Anterior cingulate cortex (tissue), 58 donors: Measurements from ENCODE around the gene LRMDA.

Experiments used
- DNase-seq, 58 donors: peaks; one replicate each; lab custom pipeline; 2025; lab: John Stamatoyannopoulos, UW

Gene LRMDA

GRCh38 chr10:76404531-76404930 lies 973.1 kb downstream of the LRMDA start:
- DNase-seq = no peak

GRCh38 chr10:76405922-76406321 lies 974.5 kb downstream of the LRMDA start:
- DNase-seq = no peak

GRCh38 chr10:76408646-76409045 lies 977.2 kb downstream of the LRMDA start:
- DNase-seq = no peak

DNA sequence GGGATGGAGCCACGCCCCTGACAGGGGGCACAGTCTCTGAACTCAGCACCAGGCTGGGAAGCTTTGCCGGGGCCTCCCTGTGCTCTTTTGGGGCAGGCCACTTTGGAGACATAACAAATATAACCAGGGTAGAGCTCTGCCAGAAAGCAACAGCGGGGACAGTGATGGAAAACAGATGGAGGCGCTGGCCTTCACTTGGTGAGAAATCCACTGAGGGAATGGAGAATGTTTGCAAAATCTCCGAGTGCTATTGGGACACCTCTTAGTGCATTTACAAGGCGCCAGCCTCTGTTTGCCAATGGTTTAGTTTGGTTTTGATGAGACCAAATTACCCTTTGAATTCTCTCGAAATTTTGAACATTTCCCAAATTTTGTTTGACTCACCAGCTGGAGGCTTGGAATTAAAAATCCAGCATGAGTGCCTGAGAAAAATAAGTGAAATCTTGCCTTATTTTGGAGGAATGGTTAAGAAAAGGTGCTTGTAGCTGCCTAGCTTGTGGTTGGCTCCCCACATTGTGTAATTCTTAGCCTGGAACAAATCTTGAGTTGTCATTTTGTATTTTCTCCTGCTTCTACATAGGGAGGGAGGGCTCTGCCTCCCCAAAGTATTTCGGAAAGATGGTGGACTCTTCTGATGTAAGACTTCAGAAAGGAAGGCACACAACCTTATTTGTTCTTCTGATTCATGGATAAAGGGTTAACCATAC lies 980.5 kb downstream of the LRMDA start:
- peak in 16 of 58 donors; percentile 1 to 30 (median 8) for DNase-seq

GRCh38 chr10:76415554-76415953 lies 984.1 kb downstream of the LRMDA start:
- no peak for DNase-seq

GRCh38 chr10:76416642-76417041 lies 985.2 kb downstream of the LRMDA start:
- no peak for DNase-seq

DNA sequence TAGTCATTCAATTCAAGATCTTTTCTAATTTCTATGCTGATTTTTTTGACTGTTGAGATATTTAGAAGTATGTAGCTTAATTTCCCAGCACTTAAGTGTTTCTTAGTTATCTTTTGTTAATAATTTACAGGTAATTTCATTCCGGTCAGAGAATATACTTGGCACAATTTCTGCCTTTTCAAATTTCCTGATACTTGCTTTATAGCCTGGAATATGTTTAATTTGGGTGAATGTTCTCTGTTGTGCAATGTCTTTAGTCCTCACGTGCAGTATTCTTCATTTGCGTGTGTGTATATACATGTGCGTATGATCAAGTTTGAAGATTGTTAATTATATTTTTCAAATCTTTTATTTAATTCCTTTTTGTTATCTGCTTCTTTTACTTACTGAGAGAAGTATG lies 989.3 kb downstream of the LRMDA start:
- no peak for DNase-seq

DNA sequence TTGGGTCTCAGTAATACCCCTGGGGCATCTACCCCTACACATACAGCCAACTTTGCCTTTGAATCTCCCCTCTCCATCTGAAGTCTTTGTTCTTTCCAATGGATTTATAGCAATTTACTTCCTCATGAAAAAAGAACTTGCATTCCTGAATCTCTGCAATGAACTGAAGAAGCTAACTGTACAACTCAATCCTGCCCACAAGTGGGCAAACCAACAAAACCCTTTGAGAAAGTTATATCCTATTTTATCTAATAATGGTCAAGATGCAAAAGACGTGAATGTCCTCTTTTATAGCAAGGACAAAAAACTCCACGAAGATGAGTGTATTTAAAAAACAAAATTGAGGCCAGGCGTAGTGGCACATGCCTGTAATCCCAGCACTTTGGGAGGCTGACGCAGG lies 991.3 kb downstream of the LRMDA start:
- DNase-seq = no peak

DNA sequence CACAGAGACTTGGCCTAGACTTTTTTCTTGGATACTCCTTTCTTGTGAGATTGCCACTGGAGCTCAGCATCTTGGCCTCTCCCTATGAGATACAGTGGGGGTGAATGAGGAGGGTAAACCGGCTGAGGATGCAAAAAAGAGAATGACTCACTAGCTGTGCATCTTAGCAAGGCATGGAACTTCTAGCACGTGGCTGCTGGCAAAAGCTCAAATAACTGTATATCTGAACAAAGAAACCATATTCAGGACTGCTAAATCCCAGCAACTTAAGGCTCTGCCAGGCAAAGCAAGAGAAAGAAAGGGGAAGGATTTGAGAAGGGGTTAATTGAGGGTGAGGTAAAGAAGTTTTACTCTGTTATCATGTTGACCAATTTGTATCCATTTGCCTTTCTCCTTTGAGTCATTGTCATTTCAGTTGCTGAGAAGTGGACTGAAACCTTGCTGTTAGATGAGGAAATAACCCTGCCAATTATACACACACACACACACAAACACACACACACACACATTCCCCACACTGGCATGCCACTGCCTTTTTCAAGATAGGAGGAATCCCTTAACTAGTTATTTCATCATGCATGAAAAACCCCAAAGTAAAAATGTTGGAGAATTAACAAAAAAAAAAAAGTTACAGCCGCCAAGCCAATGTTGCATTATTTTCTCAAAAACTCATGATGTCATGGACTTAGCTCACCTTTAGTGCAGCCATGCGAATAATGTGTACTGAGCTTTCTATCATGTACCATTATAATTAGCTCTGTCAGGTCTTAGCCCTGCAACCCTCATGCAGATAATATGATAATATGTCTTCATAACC lies 997.3 kb downstream of the LRMDA start:
- no peak for DNase-seq

- peak in 8 of 58 donors; percentile 2 to 48 (median 14) for DNase-seq
Observed at GRCh38 chr10:76429368-76430060, 998.1 kb downstream of the LRMDA start.

- no peak for DNase-seq
Observed at GRCh38 chr10:76430061-76430645, 998.7 kb downstream of the LRMDA start.

- DNase-seq = no peak
Observed at GRCh38 chr10:76432016-76433012, 1000.9 kb downstream of the LRMDA start.

- DNase-seq = no peak
Observed at GRCh38 chr10:76433161-76434005, 1002.0 kb downstream of the LRMDA start.

GRCh38 chr10:76435157-76435556 lies 1003.7 kb downstream of the LRMDA start:
- no peak for DNase-seq

DNA sequence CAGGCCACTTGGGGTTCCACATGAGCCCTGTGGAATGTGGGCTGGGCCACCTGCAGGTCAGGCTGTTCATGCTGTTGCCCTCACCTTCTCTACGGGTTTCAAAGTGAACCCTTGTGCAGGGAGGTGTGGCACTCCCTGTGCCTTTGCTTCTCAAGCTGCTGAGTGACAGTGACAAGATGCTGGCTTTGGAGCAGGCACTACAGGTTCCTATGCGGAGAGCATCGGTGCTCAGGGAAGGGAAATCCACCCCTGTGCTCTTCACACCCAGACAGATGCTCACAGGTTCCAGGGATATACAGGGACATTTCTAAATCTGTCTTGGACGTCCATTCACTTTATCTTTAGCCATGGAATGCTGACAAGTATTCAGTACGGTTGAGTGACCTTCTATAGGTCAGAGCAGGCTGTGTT lies 1005.0 kb downstream of the LRMDA start:
- no peak for DNase-seq

- no peak for DNase-seq
Observed at GRCh38 chr10:76436981-76437380, 1005.6 kb downstream of the LRMDA start.

DNA sequence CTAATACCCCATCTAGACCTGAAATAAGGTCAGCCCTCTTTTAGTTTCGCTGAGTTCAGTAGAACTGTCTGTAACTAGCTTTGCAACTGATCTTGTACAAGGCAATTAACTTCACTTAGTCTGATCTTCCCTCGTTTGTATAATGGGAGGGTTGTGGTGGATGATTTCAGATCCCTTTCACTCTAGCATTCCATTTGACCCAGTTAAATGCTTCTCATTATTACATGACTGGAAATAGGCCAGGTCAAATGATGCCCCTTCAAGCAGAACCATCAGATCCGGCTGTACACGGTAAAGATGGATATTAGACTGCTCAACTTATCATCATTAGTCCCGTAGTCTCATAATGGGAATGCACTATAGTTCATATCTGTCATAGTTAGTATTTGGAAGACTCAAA lies 1009.0 kb downstream of the LRMDA start:
- DNase-seq = no peak

DNA sequence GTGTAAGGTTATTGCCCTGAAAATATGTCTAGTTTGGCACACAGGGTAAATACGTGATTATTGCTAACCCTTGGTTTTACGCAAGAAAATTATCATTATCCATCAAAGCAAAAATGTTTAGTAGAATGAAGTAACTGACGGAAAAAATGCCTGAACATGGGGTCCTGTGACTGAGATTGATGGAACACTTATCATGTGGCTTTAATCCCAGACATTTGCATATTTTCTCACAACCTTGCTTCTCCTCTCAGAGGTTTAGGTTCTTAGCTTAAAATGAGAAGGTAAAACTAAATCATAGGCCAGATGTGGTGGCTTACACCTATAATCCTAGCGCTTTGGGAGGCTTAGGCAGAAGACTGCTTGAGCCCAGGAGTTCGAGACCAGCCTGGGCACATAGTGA lies 1010.7 kb downstream of the LRMDA start:
- DNase-seq = no peak
